DLD1 (cell line): Measurements from ENCODE around the gene STK31.
"Not testable (repeated sequence)": the region's sequence is repeated elsewhere in the genome, so short reads cannot be mapped to it uniquely, and the experiment has no call there.

ENCODE experiments used
- in situ Hi-C: cut with HindIII; loops from 2 replicates; pipeline ENCODE4 v1.10.0; 2017; ENCODE audit warnings: low sequenced_read_pairs

The STK31 gene

GRCh38 chr7:23710000-23710399 is at the start of gene STK31:
TSS of gene STK31 (plus strand) at chr7:23710219. CDS start at chr7:23710286, 67 bp downstream.
- in situ Hi-C loops = loop anchor here (10.0 to 25.0 kb wide), 2 partner anchors 355 to 448 kb away; no protein-coding TSS in a partner anchor

DNA sequence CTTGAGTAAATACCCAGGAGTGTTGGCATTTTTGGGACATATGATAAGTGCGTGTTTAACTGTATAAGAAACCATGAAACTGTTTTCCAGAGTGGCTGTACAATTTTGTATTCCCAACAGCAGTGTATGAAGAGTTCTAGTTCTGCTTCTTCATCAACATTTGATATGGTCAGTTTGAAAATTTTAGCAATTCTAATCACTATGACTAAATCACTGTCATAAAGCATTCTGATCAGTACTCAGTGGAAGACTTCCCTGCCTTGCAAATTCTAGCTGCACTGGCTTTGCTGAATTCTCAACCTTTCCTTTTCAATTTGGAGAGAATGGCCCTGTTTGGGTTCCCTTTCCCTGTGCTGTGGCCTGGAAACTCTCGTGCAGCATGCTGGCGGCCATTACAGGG is 48.6 kb upstream of the STK31 start:
- in situ Hi-C loops = no loop called here

DNA sequence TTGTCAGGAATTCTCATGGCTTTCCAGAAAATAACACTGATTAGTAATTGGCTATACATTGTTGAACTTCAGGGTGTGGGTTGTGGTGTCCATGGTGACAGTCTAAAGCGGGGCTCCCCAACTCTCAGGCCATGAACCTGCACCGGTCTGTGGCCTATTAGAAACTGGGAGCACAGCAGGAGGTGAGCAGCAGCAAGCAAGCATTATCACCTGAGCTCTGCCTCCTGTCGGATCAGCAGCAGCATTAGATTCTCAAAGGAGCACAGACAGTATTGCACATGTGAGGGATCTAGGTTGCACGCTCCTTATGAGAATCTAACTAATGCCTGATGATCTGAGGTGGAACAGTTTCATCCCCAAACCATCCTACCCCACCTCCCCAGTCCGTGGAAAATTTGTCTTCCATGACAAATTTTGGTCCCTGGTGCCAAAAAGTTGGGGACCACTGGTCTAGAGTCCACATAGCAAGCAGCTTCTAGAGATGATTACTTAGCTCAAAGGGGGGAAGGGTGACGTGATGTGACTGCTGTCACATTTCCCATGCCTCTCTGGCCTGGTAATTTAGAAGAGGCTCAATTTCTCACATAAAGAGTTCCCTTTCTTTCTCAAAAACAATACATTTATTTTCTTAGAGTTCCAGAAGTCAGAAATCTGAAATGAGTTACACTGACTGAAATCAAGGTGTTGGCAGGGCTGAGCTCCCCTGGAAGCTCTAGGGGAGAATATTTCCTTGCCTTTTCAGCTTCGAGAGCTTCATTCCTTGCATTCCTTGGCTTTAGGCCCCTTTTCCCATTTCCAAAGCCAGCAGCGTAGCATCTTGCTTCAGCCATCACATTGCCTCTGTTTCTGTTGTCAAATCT is 47.7 kb upstream of the STK31 start:
- in situ Hi-C loops = no loop called here

DNA sequence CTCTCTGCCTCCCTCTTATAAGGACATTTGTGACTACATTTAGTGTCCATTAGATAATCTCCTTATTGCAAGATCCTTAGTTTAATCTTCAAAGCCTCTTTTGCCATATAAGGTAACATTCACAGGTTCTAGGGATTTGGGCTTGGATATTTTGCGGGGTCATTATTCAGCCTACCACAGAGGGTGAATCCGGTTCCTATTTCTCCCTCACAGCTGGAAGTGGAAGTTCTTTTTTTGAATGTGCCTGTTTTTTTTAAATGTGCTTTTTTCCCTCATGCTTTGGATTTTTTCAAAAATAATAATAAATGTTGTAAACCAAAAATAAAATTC is 47.1 kb upstream of the STK31 start:
- in situ Hi-C loops = no loop called here

DNA sequence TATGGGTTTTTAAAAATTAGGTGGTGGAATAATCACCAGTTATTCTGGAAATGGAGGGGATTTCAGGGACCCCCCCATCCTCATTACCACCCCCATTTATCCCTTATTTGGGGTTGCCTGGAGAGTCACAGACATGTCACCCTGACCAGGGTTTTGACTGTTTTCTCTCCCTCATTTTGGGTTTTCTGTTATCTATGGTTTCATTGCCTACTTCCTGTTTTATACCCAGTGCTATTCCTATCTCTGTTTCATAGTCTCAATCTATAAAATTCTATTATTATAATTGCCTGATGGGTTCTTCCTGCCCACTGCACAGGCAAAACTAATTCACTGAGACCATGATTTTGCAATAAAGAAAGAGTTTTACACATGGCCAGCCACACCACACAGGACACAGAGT is 45.9 kb upstream of the STK31 start:
- in situ Hi-C loops = no loop called here

DNA sequence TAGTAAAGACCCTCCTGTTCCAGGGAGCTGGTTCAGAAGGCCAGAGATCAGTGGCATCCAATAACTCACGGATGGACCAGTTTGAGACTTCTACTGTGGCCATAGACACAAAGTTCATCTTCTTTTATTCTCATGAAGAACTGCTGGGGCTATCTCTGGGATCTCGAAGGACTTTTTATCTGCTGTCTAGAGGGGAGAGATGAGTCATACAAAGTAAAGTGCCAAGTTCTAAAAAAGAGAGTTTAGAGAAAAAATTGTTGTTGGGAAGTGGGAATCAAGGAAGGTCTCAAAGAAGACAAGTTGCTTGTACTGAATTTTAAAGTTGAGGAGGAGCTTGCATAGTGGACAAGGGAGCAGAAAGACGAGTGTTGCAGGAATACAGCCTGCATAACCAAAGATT is 38.0 kb upstream of the STK31 start:
- in situ Hi-C loops = no loop called here

- in situ Hi-C loops = no loop called here
Measured at GRCh38 chr7:23679898-23680413, 30.1 kb upstream of the STK31 start, which contains the start of gene FAM221A. TSS of gene FAM221A (plus strand) at chr7:23680199. CDS start at chr7:23680219, 20 bp downstream.

DNA sequence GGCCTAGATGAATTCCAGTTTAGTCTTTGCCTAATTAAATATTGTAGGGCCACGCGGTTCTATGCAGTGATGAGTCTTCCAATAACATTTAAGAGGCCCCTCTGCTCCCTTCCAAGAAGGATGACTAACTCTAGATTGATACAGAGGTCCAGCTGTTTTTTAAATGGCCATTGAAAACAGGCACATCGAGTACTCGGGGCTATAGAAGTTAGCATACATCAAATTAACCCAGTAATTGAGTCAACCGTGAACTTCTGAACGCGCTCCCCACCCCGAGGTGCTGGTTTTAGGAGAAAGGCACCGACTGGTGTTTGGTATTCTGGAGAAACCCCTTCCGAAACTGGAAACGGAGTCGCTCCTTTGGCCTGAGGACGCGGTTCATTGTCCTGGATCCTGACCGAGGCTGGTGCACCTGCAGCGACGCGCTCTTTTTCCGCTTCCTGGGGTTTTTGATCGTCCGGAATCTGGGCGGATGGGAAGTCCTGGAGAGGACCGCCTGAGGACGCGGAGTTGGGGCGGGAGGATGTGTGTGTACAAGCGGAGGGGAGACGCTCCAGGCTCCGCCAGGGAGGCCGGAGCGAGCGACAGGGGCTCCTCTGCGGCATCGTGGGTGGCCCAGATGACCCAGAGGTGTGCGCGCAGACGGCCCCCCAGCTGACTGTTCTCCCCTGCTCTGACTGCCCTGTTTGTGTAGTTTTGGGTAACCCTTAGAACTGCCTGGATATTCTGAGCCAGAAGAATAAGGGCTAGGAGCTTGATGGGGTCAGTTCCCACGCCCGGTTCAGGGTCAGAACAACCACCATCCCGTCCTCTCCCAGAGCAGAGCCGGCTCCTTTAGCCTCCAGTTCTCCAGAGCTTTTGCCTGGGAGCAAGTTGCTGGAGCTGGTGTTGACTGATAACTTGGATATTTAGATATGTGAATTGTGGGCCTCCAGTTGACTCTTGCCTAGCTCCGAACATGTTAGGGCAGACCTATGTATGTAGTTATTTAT is 29.3 kb upstream of the STK31 start:
- in situ Hi-C loops = no loop called here

DNA sequence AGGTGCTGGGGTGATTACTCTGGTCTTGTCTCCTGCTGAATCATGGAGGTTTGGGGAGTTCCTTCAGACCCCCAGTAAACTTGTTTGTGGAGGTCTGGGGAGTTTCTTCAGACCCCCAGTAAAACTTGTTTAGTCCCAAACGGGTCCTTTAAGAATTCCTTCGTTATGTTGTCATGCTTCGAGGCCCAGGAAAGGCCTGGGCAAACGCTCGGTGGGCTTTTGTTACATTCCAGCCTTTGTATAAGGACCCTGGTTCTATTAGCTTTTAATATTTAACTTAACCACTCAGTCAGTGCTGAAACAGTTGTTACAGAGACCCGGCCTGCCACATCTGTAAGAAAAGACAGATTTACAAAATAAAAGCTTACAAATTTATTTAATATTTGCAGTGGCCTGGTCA is 26.0 kb upstream of the STK31 start:
- in situ Hi-C loops = not testable (repeated sequence)

- in situ Hi-C loops = no loop called here
Measured at GRCh38 chr7:23685731-23686130, 24.3 kb upstream of the STK31 start.

GRCh38 chr7:23687011-23687410 is 23.0 kb upstream of the STK31 start:
- in situ Hi-C loops = no loop called here

DNA sequence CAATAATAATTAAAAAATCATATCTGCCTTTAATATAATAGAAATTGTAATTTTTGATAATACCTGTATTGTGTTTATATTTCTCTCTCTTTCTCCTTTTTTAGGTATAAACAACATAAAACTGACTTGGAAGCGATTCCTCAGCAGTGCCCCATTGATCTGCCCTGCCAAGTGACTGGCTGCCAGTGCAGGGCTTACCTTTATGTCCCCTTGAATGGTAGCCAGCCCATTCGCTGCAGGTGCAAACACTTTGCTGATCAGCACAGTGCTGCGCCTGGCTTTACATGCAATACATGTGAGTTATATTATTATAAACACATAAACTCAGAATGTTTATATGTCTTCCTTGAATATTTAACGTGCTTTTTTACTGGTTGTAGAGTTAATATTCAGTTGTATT is 20.9 kb upstream of the STK31 start:
- in situ Hi-C loops = no loop called here

DNA sequence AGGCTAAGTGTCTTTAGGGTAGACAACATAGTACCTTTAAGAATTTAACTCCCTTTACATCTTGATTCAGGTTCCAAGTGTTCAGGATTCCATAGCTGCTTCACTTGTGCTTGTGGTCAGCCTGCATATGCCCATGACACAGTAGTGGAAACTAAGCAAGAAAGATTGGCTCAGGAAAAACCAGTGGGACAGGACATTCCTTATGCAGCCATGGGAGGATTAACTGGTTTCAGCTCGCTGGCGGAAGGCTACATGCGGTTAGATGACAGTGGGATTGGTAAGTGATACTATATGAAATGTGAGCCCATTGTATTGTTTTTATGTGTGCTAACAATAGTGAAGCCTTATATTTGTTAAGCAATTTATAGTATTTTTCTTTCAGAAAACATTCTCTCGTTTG is 18.7 kb upstream of the STK31 start:
- in situ Hi-C loops = no loop called here

DNA sequence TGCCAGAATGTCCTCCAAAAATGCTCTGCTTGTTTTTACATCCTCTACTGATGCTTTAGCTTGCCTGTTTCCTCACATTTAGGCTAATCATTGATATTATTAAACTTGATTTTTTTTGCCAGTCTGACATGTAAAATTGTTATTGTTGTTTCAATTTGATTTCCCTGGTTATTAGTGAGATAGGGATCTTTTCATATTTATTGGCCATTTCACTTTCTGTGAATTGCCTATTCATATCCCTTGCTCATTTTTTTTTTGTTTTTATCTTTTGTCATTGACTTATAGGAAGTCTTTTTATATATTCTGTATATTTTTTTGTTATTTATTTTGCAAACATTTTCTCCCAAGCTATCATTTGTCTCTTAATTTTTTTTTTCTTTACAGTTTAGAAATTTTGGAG is 16.8 kb upstream of the STK31 start:
- in situ Hi-C loops = no loop called here

DNA sequence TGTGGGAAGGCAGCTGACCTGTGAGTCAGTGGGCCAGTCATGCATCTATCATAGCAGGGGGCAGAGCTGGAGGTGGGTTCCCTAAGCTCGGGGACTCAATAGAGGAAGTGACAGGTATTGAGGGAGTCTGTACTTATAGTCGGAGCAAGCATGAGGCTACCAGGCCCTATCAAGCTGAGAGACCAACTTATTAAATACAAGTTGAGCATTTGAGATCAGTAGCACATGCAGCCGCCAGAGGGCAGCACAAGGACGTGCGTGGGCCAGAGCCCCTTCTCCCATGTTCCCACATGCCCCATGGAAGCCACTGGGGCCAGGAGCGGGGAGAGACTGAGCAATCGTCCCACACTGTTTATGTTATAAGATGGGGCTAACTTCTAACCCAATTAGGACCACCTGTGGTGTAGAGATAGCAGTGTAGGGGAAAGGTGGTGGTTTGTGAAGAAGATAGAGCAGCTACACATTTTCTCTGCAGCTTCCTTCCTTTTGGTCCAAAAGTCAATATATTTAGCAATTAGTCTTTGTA is 13.0 kb upstream of the STK31 start:
- in situ Hi-C loops = no loop called here

- in situ Hi-C loops = no loop called here
Measured at GRCh38 chr7:23698822-23699221, 11.2 kb upstream of the STK31 start.

GRCh38 chr7:23700046-23700445 is 10.0 kb upstream of the STK31 start:
- in situ Hi-C loops = loop anchor here (25.0 kb wide), 1 partner anchor 438 kb away; no protein-coding TSS in a partner anchor

GRCh38 chr7:23709081-23709750 is 803 bp upstream of the STK31 start:
- in situ Hi-C loops = loop anchor here (25.0 kb wide), 1 partner anchor 447 kb away; no protein-coding TSS in a partner anchor

- in situ Hi-C loops = loop anchor here (10.0 to 25.0 kb wide), 2 partner anchors 358 to 450 kb away; no protein-coding TSS in a partner anchor
Measured at GRCh38 chr7:23712368-23713284, 2.6 kb downstream of the STK31 start.
